Astrocyte (in vitro differentiated cells and primary cell): ENCODE data around the gene PCP2. TPM values are rescaled to one million over a fixed set of nuclear protein-coding genes. Genes with fewer than 3 reads are reported as not detected.

Source experiments
- DNase-seq: peaks from one replicate; pipeline ENCODE4 v3.0.0-alpha.2; 2010; ENCODE audit warnings: low read depth
- FAIRE-seq: peaks from 2 replicates; lab custom pipeline; 2011; peaks lifted over from hg19 to GRCh38; lab: Jason Lieb, UNC
- H2AFZ ChIP-seq: 2 replicates; pipeline ENCODE4 v1.6.0; 2012; ENCODE audit warnings: low read depth, low read length, inconsistent platforms
- H3K27ac ChIP-seq: 2 replicates; pipeline ENCODE4 v1.5.1; 2011; ENCODE audit warnings: low read depth, low read length, inconsistent platforms
- H3K27me3 ChIP-seq: 2 replicates; pipeline ENCODE4 v1.6.0; 2011; ENCODE audit warnings: low read length, inconsistent platforms; ENCODE audit not compliant: insufficient read depth
- H3K36me3 ChIP-seq: 2 replicates; pipeline ENCODE4 v1.5.1; 2011; ENCODE audit warnings: low read length, inconsistent platforms; ENCODE audit not compliant: insufficient read depth
- H3K4me1 ChIP-seq: 2 replicates; pipeline ENCODE4 v1.5.1; 2011; ENCODE audit warnings: low read length, inconsistent platforms; ENCODE audit not compliant: insufficient read depth
- H3K4me2 ChIP-seq: 2 replicates; pipeline ENCODE4 v1.6.0; 2012; ENCODE audit warnings: low read length, inconsistent platforms
- H3K4me3 ChIP-seq: 2 replicates; pipeline ENCODE4 v1.5.1; 2011; ENCODE audit warnings: low read depth, mild to moderate bottlenecking, low read length, inconsistent platforms; ENCODE audit not compliant: insufficient read depth
- H3K79me2 ChIP-seq: 2 replicates; pipeline ENCODE4 v1.6.0; 2012; ENCODE audit warnings: mild to moderate bottlenecking, low read length, inconsistent platforms; ENCODE audit not compliant: insufficient read depth
- H3K9ac ChIP-seq: 2 replicates; pipeline ENCODE4 v1.6.0; 2012; ENCODE audit warnings: mild to moderate bottlenecking, low read length, inconsistent platforms
- H3K9me3 ChIP-seq: 2 replicates; pipeline ENCODE4 v1.5.1; 2012; ENCODE audit warnings: low read depth, mild to moderate bottlenecking, low read length, inconsistent platforms; ENCODE audit not compliant: insufficient read depth
- H4K20me1 ChIP-seq: 2 replicates; pipeline ENCODE4 v1.6.0; 2012; ENCODE audit warnings: low read length, inconsistent platforms; ENCODE audit not compliant: insufficient read depth
- H3K27ac Mint-ChIP-seq: one replicate; pipeline ENCODE4 v1.8.0; 2021; ENCODE audit warnings: mild to moderate bottlenecking, mixed read lengths; ENCODE audit not compliant: unreplicated experiment
- H3K27me3 Mint-ChIP-seq: one replicate; pipeline ENCODE4 v1.8.0; 2021; ENCODE audit warnings: low read depth, mixed read lengths; ENCODE audit not compliant: unreplicated experiment
- H3K36me3 Mint-ChIP-seq: one replicate; pipeline ENCODE4 v1.8.0; 2021; ENCODE audit warnings: low read depth, mixed read lengths; ENCODE audit not compliant: unreplicated experiment
- H3K4me1 Mint-ChIP-seq: one replicate; pipeline ENCODE4 v1.8.0; 2021; ENCODE audit warnings: low read depth, mixed read lengths; ENCODE audit not compliant: unreplicated experiment
- H3K4me3 Mint-ChIP-seq: one replicate; pipeline ENCODE4 v1.8.0; 2021; ENCODE audit warnings: mild to moderate bottlenecking, moderate library complexity, mixed read lengths; ENCODE audit not compliant: unreplicated experiment
- H3K9me3 Mint-ChIP-seq: one replicate; pipeline ENCODE4 v1.8.0; 2021; ENCODE audit warnings: mild to moderate bottlenecking, mixed read lengths; ENCODE audit not compliant: unreplicated experiment
- CTCF ChIP-seq: IDR thresholded peaks from 2 replicates; pipeline ENCODE4 v1.5.1; 2011; ENCODE audit warnings: low read depth, mild to moderate bottlenecking, inconsistent platforms, low read length, moderate library complexity; ENCODE audit not compliant: insufficient read depth
- EZH2 ChIP-seq: IDR thresholded peaks from 2 replicates; pipeline ENCODE4 v1.6.1; 2012; ENCODE audit warnings: mild to moderate bottlenecking, low read length, inconsistent platforms; ENCODE audit not compliant: insufficient read depth
- total RNA-seq: library from RNA; stranded (reverse); gene quantifications from 2 replicates; pipeline ENCODE4 v1.2.1, GENCODE V29; 2021

Gene PCP2
- total RNA-seq, 1 donor from 2014 or later, result not detected

GRCh38 chr19:7620442-7621412 lies 12.8 kb downstream of the PCP2 start:
- H4K20me1 ChIP-seq, result no peaks in the 10 kb centered on the region
- Mint-ChIP-seq H3K36me3 (peaks cover 15% of the 10 kb centered on the region), H3K4me3 (no peak overlapping the region)

GRCh38 chr19:7619671-7620441 lies 13.7 kb downstream of the PCP2 start:
- Histone ChIP-seq H3K79me2 (no peaks in the 10 kb centered on the region), H3K27ac (no peak overlapping the region), H4K20me1 (no peaks in the 10 kb centered on the region), H3K4me2 (no peak overlapping the region), H3K4me1 (no peaks in the 10 kb centered on the region), H3K9ac (no peak overlapping the region), H3K9me3 (no peaks in the 10 kb centered on the region), H3K4me3 (no peak overlapping the region), H3K36me3 (peaks cover 4% of the 10 kb centered on the region), H3K27me3 (no peaks in the 10 kb centered on the region), H2AFZ (no peak overlapping the region)
- Mint-ChIP-seq H3K27me3 (no peaks in the 10 kb centered on the region), H3K4me3 (no peak overlapping the region), H3K9me3 (no peaks in the 10 kb centered on the region), H3K27ac (no peak overlapping the region), H3K4me1 (peaks cover 4% of the 10 kb centered on the region), H3K36me3 (peaks cover 15% of the 10 kb centered on the region)
- FAIRE-seq (no peak), DNase-seq (no peak)
- TF ChIP-seq EZH2 (no peak), CTCF (no peak)

More at GRCh38 chr19:7620442-7621412, 12.8 kb downstream of the PCP2 start:
- FAIRE-seq (no peak), DNase-seq (no peak)
- Histone ChIP-seq H2AFZ (no peak overlapping the region), H3K27me3 (no peaks in the 10 kb centered on the region), H3K9ac (no peak overlapping the region), H3K4me1 (no peaks in the 10 kb centered on the region), H3K4me2 (no peak overlapping the region), H3K79me2 (peaks cover 6% of the 10 kb centered on the region), H3K9me3 (no peaks in the 10 kb centered on the region), H3K27ac (no peak overlapping the region), H3K4me3 (no peak overlapping the region), H3K36me3 (peaks cover 4% of the 10 kb centered on the region)
- no peaks in the 10 kb centered on the region for H3K27me3 Mint-ChIP-seq
- H3K9me3 Mint-ChIP-seq, result no peaks in the 10 kb centered on the region
- TF ChIP-seq EZH2 (no peak), CTCF (no peak)
- no peak overlapping the region for H3K27ac Mint-ChIP-seq
- peaks cover 4% of the 10 kb centered on the region for H3K4me1 Mint-ChIP-seq
